ENCODE measurements around the gene VWA2.
"Not testable (repeated sequence)": the region's sequence is repeated elsewhere in the genome, so short reads cannot be mapped to it uniquely, and the experiment has no call there.

The VWA2 gene

GRCh38 chr10:114326795-114327194, 87.7 kb downstream of the VWA2 start:
- no peak for DNase-seq

GRCh38 chr10:114327537-114328440, 88.7 kb downstream of the VWA2 start:
- DNase-seq, result no peak

GRCh38 chr10:114328441-114328812, 89.4 kb downstream of the VWA2 start:
- DNase-seq, result no peak

- no peak for DNase-seq
Observed at GRCh38 chr10:114328874-114329273, 89.8 kb downstream of the VWA2 start.

- no peak for DNase-seq
Observed at GRCh38 chr10:114329634-114330365, 90.7 kb downstream of the VWA2 start.

- no peak for DNase-seq
Observed at GRCh38 chr10:114332301-114333192, 93.5 kb downstream of the VWA2 start.

- DNase-seq, result not testable (repeated sequence)
Observed at GRCh38 chr10:114333441-114333840, 94.4 kb downstream of the VWA2 start.

GRCh38 chr10:114334301-114334700, 95.2 kb downstream of the VWA2 start:
- DNase-seq, result no peak

GRCh38 chr10:114335614-114336013, 96.6 kb downstream of the VWA2 start:
- DNase-seq, result no peak

GRCh38 chr10:114336823-114337509, 97.9 kb downstream of the VWA2 start:
- no peak for DNase-seq

GRCh38 chr10:114337510-114338462, 98.7 kb downstream of the VWA2 start:
- no peak for DNase-seq

- DNase-seq, result no peak
Observed at GRCh38 chr10:114340816-114341215, 101.8 kb downstream of the VWA2 start.

Measured in bone marrow (tissue), 2 donors.